Measurements from ENCODE around the gene ANAPC7. TPM values are rescaled to one million over a fixed set of nuclear protein-coding genes. Genes with fewer than 3 reads are reported as not detected.

The ANAPC7 gene
- polyA plus RNA-seq, 1 of the 3 experiments (the other 2 are of a cell fraction) = 58.9 TPM

GRCh38 chr12:110361216-110361615, 42.3 kb downstream of the ANAPC7 start:
- Histone ChIP-seq H4K20me1 (ENCODE audit: insufficient read depth) (no peaks in the 10 kb centered on the region), H3K4me3 (ENCODE audit: low read depth in 2 of 2, low read length in 1 of 2) (no peak overlapping the region), H2AFZ (ENCODE audit: low read depth) (no peak overlapping the region), H3K79me2 (ENCODE audit: insufficient read depth) (no peaks in the 10 kb centered on the region), H3K9me3 (no peaks in the 10 kb centered on the region), H3K36me3 (replicated peaks in 1 of 2; ENCODE audit: control insufficient read depth in 1 of 2, insufficient read depth in 2 of 2, low read length in 1 of 2) (no peaks in the 10 kb centered on the region), H3K9me2 (no peaks in the 10 kb centered on the region), H3K4me2 (no peak overlapping the region), H3K27ac (ENCODE audit: low read depth in 2 of 2, low read length in 1 of 2) (no peak overlapping the region), H3K27me3 (ENCODE audit: insufficient read depth) (no peaks in the 10 kb centered on the region), H3K4me1 (ENCODE audit: control insufficient read depth in 1 of 2, insufficient read depth in 2 of 2, low read depth in 1 of 2, low read length in 1 of 2) (no peaks in the 10 kb centered on the region), H3F3A (replicated peaks; ENCODE audit: insufficient read depth) (peaks cover 8% of the 10 kb centered on the region), H3K9ac (no peak overlapping the region)
- no peak for TF ChIP-seq EZH2phosphoT487 (IDR thresholded peaks at IDR 0.05; ENCODE audit: borderline replicate concordance, low read depth)
- TF ChIP-seq MAX (IDR thresholded peaks at IDR 0.05; ENCODE audit: low read depth) = no peak
- TF ChIP-seq SIN3A (IDR thresholded peaks at IDR 0.05; ENCODE audit: borderline replicate concordance, low read depth, low read length) = no peak
- TF ChIP-seq RAD21 (IDR thresholded peaks at IDR 0.05; ENCODE audit: low read length) = no peak
- TF ChIP-seq USF1 (IDR thresholded peaks at IDR 0.05; ENCODE audit: borderline replicate concordance, low read depth) = no peak
- TF ChIP-seq FOXM1 (IDR thresholded peaks at IDR 0.05; ENCODE audit: low read depth) = no peak
- TF ChIP-seq ELF1 (IDR thresholded peaks at IDR 0.05) = no peak
- TF ChIP-seq RCOR1 (IDR thresholded peaks at IDR 0.05; ENCODE audit: low read length) = no peak
- no peak for TF ChIP-seq CTCF (IDR thresholded peaks at IDR 0.05)
- no peak for TF ChIP-seq PBX3 (IDR thresholded peaks at IDR 0.05)
- no peak for TF ChIP-seq NRF1 (IDR thresholded peaks at IDR 0.05; ENCODE audit: low read depth, low read length)
- no peak for TF ChIP-seq USF2 (IDR thresholded peaks at IDR 0.05; ENCODE audit: borderline replicate concordance, low read depth, low read length)
- no peak for TF ChIP-seq REST (IDR thresholded peaks at IDR 0.05; ENCODE audit: low read depth, low read length)
- no peak for TF ChIP-seq SMC3 (IDR thresholded peaks at IDR 0.05; ENCODE audit: low read depth, low read length)
- TF ChIP-seq RXRA (IDR thresholded peaks at IDR 0.05; ENCODE audit: borderline replicate concordance, low read depth) = no peak
- TF ChIP-seq EP300 (IDR thresholded peaks at IDR 0.05; ENCODE audit: borderline replicate concordance in 1 of 2, low read depth in 1 of 2, low read length in 1 of 2) = no peak
- TF ChIP-seq MEF2A (IDR thresholded peaks at IDR 0.05; ENCODE audit: borderline replicate concordance, low read depth) = no peak
- ChIA-PET CTCF (interaction anchor here (0.6 to 0.9 kb wide), 2 partner anchors 12 to 36 kb away, joined by 3 read pairs; no protein-coding TSS in a partner anchor), POLR2A (no interaction called here)
- DNase-seq = no peak
- 93% methylated on average over 1 of the region's 1 CpG for WGBS (ENCODE audit: low lambda C conversion rate)

Measured in SK-N-SH (cell line).